WTC11 (cell line): Measurements from ENCODE around the gene BTBD17.

Experiments
- ETV6 ChIP-seq: sonication (generic); formaldehyde crosslinking; IDR thresholded peaks from 2 replicates; pipeline ENCODE4 v1.8.1; 2022; ENCODE audit warnings: mild to moderate bottlenecking, missing genetic modification reagents
- FOXJ3 ChIP-seq: sonication (generic); formaldehyde crosslinking; IDR thresholded peaks from 2 replicates; pipeline ENCODE4 v1.9.0; 2021; ENCODE audit warnings: missing genetic modification reagents, mild to moderate bottlenecking, borderline replicate concordance
- JUN ChIP-seq: sonication (generic); formaldehyde crosslinking; IDR thresholded peaks from 2 replicates; pipeline ENCODE4 v1.8.0; 2023; ENCODE audit warnings: mild to moderate bottlenecking, missing genetic modification reagents
- ZNF121 ChIP-seq: sonication (generic); formaldehyde crosslinking; IDR thresholded peaks from 2 replicates; pipeline ENCODE4 v1.8.0; 2023; ENCODE audit warnings: missing genetic modification reagents
- TF ChIP-seq, protein P1 (sequence below): fragments of 200-600 bp; IDR thresholded peaks from 2 replicates; pipeline ENCODE4 v1.8.0; 2022; ENCODE audit warnings: antibody characterized with exemption
- TF ChIP-seq, protein P2 (sequence below): sonication (generic); formaldehyde crosslinking; IDR thresholded peaks from 2 replicates; pipeline ENCODE4 v1.8.0; 2022; ENCODE audit warnings: mild to moderate bottlenecking, missing genetic modification reagents

DNA sequence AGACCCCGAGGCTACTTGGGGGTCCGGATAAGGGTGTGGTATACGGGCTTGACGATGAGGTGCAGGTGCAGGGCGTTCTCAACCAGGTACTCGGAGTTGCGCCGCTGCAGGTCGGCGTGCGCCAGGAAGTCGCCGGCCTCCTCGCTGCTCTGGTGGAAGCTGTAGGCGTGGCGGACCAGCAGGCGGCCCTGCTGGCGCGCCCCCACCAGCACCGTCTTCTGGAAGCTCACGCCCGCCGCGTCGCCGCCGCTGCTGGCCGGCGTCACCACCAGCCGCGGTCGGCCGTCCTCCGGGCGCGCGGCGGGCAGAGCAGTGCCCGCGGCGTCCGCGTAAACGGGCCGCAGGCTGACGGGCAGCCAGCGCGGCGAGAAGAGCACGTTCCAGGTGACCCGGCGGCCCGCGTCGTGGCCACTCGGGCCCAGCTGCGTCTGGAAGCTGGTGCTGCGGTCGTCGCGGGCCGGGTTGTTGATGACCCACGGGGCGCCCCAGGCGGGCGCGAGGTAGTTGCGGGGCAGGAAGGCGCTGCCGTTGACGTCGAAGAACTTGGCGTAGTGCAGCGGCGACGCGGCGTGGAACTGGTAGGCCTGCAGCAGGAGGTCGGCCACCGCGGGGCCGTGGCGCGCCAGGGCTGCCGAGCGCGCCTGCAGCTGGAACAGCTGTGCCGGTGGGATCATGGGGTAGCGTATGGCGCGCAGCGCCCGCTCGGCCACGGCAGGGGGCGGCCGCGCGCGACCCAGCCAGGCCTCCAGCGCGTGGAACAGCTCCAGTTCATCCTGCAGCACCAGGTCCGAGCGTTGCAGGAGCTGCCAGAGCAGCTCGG is 4.8 kb downstream of the BTBD17 start:
- TF ChIP-seq, protein P1, sequence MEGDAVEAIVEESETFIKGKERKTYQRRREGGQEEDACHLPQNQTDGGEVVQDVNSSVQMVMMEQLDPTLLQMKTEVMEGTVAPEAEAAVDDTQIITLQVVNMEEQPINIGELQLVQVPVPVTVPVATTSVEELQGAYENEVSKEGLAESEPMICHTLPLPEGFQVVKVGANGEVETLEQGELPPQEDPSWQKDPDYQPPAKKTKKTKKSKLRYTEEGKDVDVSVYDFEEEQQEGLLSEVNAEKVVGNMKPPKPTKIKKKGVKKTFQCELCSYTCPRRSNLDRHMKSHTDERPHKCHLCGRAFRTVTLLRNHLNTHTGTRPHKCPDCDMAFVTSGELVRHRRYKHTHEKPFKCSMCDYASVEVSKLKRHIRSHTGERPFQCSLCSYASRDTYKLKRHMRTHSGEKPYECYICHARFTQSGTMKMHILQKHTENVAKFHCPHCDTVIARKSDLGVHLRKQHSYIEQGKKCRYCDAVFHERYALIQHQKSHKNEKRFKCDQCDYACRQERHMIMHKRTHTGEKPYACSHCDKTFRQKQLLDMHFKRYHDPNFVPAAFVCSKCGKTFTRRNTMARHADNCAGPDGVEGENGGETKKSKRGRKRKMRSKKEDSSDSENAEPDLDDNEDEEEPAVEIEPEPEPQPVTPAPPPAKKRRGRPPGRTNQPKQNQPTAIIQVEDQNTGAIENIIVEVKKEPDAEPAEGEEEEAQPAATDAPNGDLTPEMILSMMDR = no peak
- TF ChIP-seq ETV6 (CRISPR knock-in tag) (no peak), FOXJ3 (CRISPR knock-in tag) (no peak), JUN (CRISPR knock-in tag) (no peak), ZNF121 (CRISPR knock-in tag) (no peak)
- TF ChIP-seq, protein P2, sequence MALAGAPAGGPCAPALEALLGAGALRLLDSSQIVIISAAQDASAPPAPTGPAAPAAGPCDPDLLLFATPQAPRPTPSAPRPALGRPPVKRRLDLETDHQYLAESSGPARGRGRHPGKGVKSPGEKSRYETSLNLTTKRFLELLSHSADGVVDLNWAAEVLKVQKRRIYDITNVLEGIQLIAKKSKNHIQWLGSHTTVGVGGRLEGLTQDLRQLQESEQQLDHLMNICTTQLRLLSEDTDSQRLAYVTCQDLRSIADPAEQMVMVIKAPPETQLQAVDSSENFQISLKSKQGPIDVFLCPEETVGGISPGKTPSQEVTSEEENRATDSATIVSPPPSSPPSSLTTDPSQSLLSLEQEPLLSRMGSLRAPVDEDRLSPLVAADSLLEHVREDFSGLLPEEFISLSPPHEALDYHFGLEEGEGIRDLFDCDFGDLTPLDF (CRISPR knock-in tag) = no peak
